ENCODE measurements around the gene REXO1. TPM values are rescaled to one million over a fixed set of nuclear protein-coding genes. Genes with fewer than 3 reads are reported as not detected.

Gene REXO1
- polyA plus RNA-seq, 3 donors, result 2.8 to 60.8 (median 3.0) TPM

- no peaks in the 10 kb centered on the region for H3K79me2 ChIP-seq (ENCODE audit: insufficient read depth, low read length)
- DNase-seq, result no peak
- H3K27ac Mint-ChIP-seq, result no peak overlapping the region
- H3K9me3 ChIP-seq (replicated peaks in 1 of 2; ENCODE audit: control insufficient read depth in 1 of 2, insufficient read depth in 1 of 2, low read length in 2 of 2), result no peaks in the 10 kb centered on the region
- H3K27me3 ChIP-seq (ENCODE audit: control insufficient read depth in 2 of 2, insufficient read depth in 2 of 2, low read length in 2 of 2), result no peaks in the 10 kb centered on the region
- H3K27me3 Mint-ChIP-seq (ENCODE audit: low read depth in 3 of 3), result no peaks in the 10 kb centered on the region
- H3K9ac ChIP-seq (ENCODE audit: insufficient read depth, low read length, poor library complexity, severe bottlenecking), result no peak overlapping the region
- H3K36me3 ChIP-seq (replicated peaks in 1 of 2; ENCODE audit: control insufficient read depth in 1 of 2, insufficient read depth in 2 of 2, low read length in 2 of 2), result peaks cover 64 to 65% of the 10 kb centered on the region in 2 donors
- no peak overlapping the region for H3K27ac ChIP-seq (ENCODE audit: low read depth in 1 of 2, low read length in 2 of 2)
- WGBS (ENCODE audit: insufficient coverage), result 96% methylated on average over 26 of the region's 36 CpGs
- intact Hi-C loops (cut with micrococcal nuclease), result no loop called here
- no peak for TF ChIP-seq CTCF (IDR thresholded peaks at IDR 0.05)
- H3K4me3 Mint-ChIP-seq, result no peak overlapping the region
- no peak overlapping the region for H3K4me2 ChIP-seq (replicated peaks; ENCODE audit: extremely low read depth, low read length, poor library complexity, severe bottlenecking)
- H3K9me3 Mint-ChIP-seq, result no peaks in the 10 kb centered on the region
- H3K4me1 Mint-ChIP-seq, result peaks cover 12% of the 10 kb centered on the region
- H3K4me3 ChIP-seq (replicated peaks in 1 of 3; ENCODE audit: low read depth in 2 of 3, low read length in 3 of 3), result no peak overlapping the region
- peaks cover 42 to 62% of the 10 kb centered on the region in 2 donors for H3K36me3 Mint-ChIP-seq
- no peak overlapping the region for H2AFZ ChIP-seq (ENCODE audit: insufficient read depth, low read depth, low read length, poor library complexity, severe bottlenecking)
- peaks cover 14 to 18% of the 10 kb centered on the region in 2 donors for H3K4me1 ChIP-seq (ENCODE audit: control insufficient read depth in 1 of 2, insufficient read depth in 2 of 2, low read length in 2 of 2)
- H4K20me1 ChIP-seq (ENCODE audit: insufficient read depth, low read length), result peaks cover 40% of the 10 kb centered on the region
Measured at GRCh38 chr19:1816530-1817298, 31.6 kb downstream of the REXO1 start.

- intact Hi-C loops (cut with micrococcal nuclease), result no loop called here
- no peak overlapping the region for H3K4me3 ChIP-seq (replicated peaks in 1 of 3; ENCODE audit: low read depth in 2 of 3, low read length in 3 of 3)
- no peaks in the 10 kb centered on the region for H3K27me3 Mint-ChIP-seq (ENCODE audit: low read depth in 3 of 3)
- peak overlapping the region in 1 of 7 donors; percentile 25 for H3K27ac Mint-ChIP-seq
- no peak for DNase-seq
- no peak overlapping the region for H3K27ac ChIP-seq (ENCODE audit: low read depth in 1 of 2, low read length in 2 of 2)
- H3K9me3 ChIP-seq (replicated peaks in 1 of 2; ENCODE audit: control insufficient read depth in 1 of 2, insufficient read depth in 1 of 2, low read length in 2 of 2), result no peaks in the 10 kb centered on the region
- H4K20me1 ChIP-seq (ENCODE audit: insufficient read depth, low read length), result peaks cover 34% of the 10 kb centered on the region
- no peak overlapping the region for H3K4me3 Mint-ChIP-seq
- no peak overlapping the region for H3K4me2 ChIP-seq (replicated peaks; ENCODE audit: extremely low read depth, low read length, poor library complexity, severe bottlenecking)
- H3K4me1 ChIP-seq (ENCODE audit: control insufficient read depth in 1 of 2, insufficient read depth in 2 of 2, low read length in 2 of 2), result peaks cover 19 to 26% of the 10 kb centered on the region in 2 donors
- H3K36me3 ChIP-seq (replicated peaks in 1 of 2; ENCODE audit: control insufficient read depth in 1 of 2, insufficient read depth in 2 of 2, low read length in 2 of 2), result peaks cover 57% of the 10 kb centered on the region in 2 donors
- H3K79me2 ChIP-seq (ENCODE audit: insufficient read depth, low read length), result no peaks in the 10 kb centered on the region
- peaks cover 16% of the 10 kb centered on the region for H3K4me1 Mint-ChIP-seq
- no peak for TF ChIP-seq CTCF (IDR thresholded peaks at IDR 0.05)
- peaks cover 36 to 54% of the 10 kb centered on the region in 2 donors for H3K36me3 Mint-ChIP-seq
- H3K27me3 ChIP-seq (ENCODE audit: control insufficient read depth in 2 of 2, insufficient read depth in 2 of 2, low read length in 2 of 2), result no peaks in the 10 kb centered on the region
- no peak overlapping the region for H2AFZ ChIP-seq (ENCODE audit: insufficient read depth, low read depth, low read length, poor library complexity, severe bottlenecking)
- WGBS (ENCODE audit: insufficient coverage), result 96% methylated on average over 49 of the region's 61 CpGs
- H3K9me3 Mint-ChIP-seq, result no peaks in the 10 kb centered on the region
- H3K9ac ChIP-seq (ENCODE audit: insufficient read depth, low read length, poor library complexity, severe bottlenecking), result no peak overlapping the region
Measured at GRCh38 chr19:1815605-1816529, 32.4 kb downstream of the REXO1 start.

Data from CD14-positive monocyte (primary cell).